GM19099 (cell line): ENCODE measurements around the gene SNX11.

Experiments
- POLR2A ChIP-seq: IDR thresholded peaks from 3 replicates; pipeline ENCODE4 v1.6.1; 2011; ENCODE audit warnings: low read depth; ENCODE audit not compliant: insufficient read length; ENCODE audit errors: extremely low read depth

The SNX11 gene

GRCh38 chr17:48095611-48096010 is 12.0 kb upstream of the SNX11 start:
- TF ChIP-seq POLR2A: no peak

- TF ChIP-seq POLR2A: no peak
Observed at GRCh38 chr17:48100160-48100559, 7.4 kb upstream of the SNX11 start.

- TF ChIP-seq POLR2A: no peak
Observed at GRCh38 chr17:48100591-48101011, 7.0 kb upstream of the SNX11 start.

GRCh38 chr17:48101012-48101720 is 6.4 kb upstream of the SNX11 start, which contains the start of gene CBX1:
Gene CBX1 (minus strand): TSS chr17:48101478. CDS start chr17:48077004, 24,474 bp downstream.
- peak; percentile 64 for TF ChIP-seq POLR2A

GRCh38 chr17:48102043-48102750 is 5.4 kb upstream of the SNX11 start:
- no peak for TF ChIP-seq POLR2A

- no peak for TF ChIP-seq POLR2A
Observed at GRCh38 chr17:48102798-48103715, 4.5 kb upstream of the SNX11 start.

- TF ChIP-seq POLR2A: no peak
Observed at GRCh38 chr17:48104440-48104839, 3.1 kb upstream of the SNX11 start.

- no peak for TF ChIP-seq POLR2A
Observed at GRCh38 chr17:48106802-48107136, 797 bp upstream of the SNX11 start.

- no peak for TF ChIP-seq POLR2A
Observed at GRCh38 chr17:48110761-48111160, 3.2 kb downstream of the SNX11 start.

GRCh38 chr17:48111937-48112241 is 4.3 kb downstream of the SNX11 start:
- TF ChIP-seq POLR2A: peak; percentile 6

GRCh38 chr17:48113201-48113676 is 5.7 kb downstream of the SNX11 start:
- TF ChIP-seq POLR2A: peak; percentile 22

GRCh38 chr17:48121923-48122664 is 14.5 kb downstream of the SNX11 start:
- TF ChIP-seq POLR2A: no peak

- TF ChIP-seq POLR2A: no peak
Observed at GRCh38 chr17:48122665-48123045, 15.1 kb downstream of the SNX11 start.

- TF ChIP-seq POLR2A: no peak
Observed at GRCh38 chr17:48123111-48123510, 15.5 kb downstream of the SNX11 start.
